Esophagus squamous epithelium (tissue), 5 donors: Measurements from ENCODE around the gene STK40. TPM values are rescaled to one million over a fixed set of nuclear protein-coding genes. Genes with fewer than 3 reads are reported as not detected.

ENCODE experiments used
- DNase-seq: peaks from one replicate; lab custom pipeline; 2025; lab: John Stamatoyannopoulos, UW
- H3K27ac ChIP-seq, 4 donors: fragments of 200-600 bp; sonication (generic); one replicate each; pipeline ENCODE4 v1.5.1; 2016 to 2019; ENCODE audit warnings: mild to moderate bottlenecking in 1 of 4
- H3K27me3 ChIP-seq, 4 donors: fragments of 200-600 bp; sonication (generic); 1 replicate in 3 of 4; 2 replicates in 1 of 4; pipeline versions ENCODE4 v1.5.1 to v1.6.0; 2017 to 2021; ENCODE audit warnings: antibody characterized with exemption in 1 of 4
- H3K36me3 ChIP-seq, 3 donors: fragments of 200-600 bp; sonication (generic); one replicate each; pipeline ENCODE4 v1.5.1; 2016 to 2019
- H3K4me1 ChIP-seq, 3 donors: fragments of 200-600 bp; sonication (generic); one replicate each; pipeline ENCODE4 v1.5.1; 2017 to 2019
- H3K4me3 ChIP-seq, 4 donors: fragments of 200-600 bp; sonication (generic); 1 replicate in 3 of 4; 2 replicates in 1 of 4; pipeline ENCODE4 v1.5.1; 2016 to 2019; ENCODE audit warnings: mild to moderate bottlenecking in 2 of 4, moderate library complexity in 1 of 4
- H3K9me3 ChIP-seq, 3 donors: fragments of 200-600 bp; sonication (generic); one replicate each; pipeline ENCODE4 v1.5.1; 2016 to 2019
- POLR2A ChIP-seq, 4 donors: fragments of 450-650 bp; IDR thresholded peaks; one replicate each; pipeline ENCODE4 v1.6.1; 2017; ENCODE audit warnings: antibody characterized with exemption in 4 of 4, mild to moderate bottlenecking in 4 of 4, moderate library complexity in 3 of 4
- WGBS, 2 donors: methylation state at CpG; one replicate each; pipeline ENCODE4 v1.1.5; 2018; 5-methylcytosine and 5-hydroxymethylcytosine counted together
- intact Hi-C: fragments of 100-400 bp; cut with DNase I; formaldehyde crosslinking; loops from one replicate; pipeline ENCODE4 v1.15.0; 2022
- total RNA-seq, 4 donors: library from RNA; depleted of rRNA; stranded (reverse); fragments of >200 nt; gene quantifications; one replicate each; pipeline ENCODE4 v1.1.0, GENCODE V29; 2016
- TF ChIP-seq, protein P1 (sequence below), 6 experiments: fragments of 450-650 bp in 4 of 6; fragments of 200-600 bp in 2 of 6; sonication (generic) in 2 of 6; IDR thresholded peaks; one replicate each; pipeline ENCODE4 v1.5.1; 2016 to 2019; ENCODE audit warnings: antibody characterized with exemption in 6 of 6, mild to moderate bottlenecking in 4 of 6, moderate library complexity in 4 of 6
- donor health status: DM: yes; HTN: yes; CAD: no.

The STK40 gene
- total RNA-seq, 4 donors from 2014 or later = 34.5 to 59.7 (median 42.3) TPM

DNA sequence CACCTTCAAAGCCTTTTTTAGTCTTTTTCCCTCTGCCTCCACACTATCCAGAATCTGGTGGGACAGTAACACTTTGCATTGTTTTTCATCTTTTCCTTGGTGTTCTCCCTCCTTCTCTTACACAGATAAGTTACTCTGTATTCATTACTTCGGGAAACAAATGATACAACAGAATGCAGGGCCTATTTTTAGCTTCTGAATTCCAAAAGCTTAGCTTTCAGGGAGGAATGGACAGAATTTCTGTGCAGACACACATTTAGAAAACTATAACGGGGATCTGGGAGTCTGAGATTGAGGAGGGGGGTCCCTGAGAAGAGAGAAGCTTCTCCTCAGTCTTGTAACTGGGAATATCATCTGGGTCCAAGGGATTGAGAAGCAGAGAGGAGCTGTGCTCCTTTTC is 3.5 kb upstream of the STK40 start:
- Histone ChIP-seq H3K27me3 (no peaks in the 10 kb centered on the region), H3K27ac (peak overlapping the region; percentile 19 to 100 (median 98)), H3K4me3 (no peak overlapping the region), H3K4me1 (peaks cover 18 to 55% (median 28%) of the 10 kb centered on the region in 3 donors), H3K36me3 (peaks cover 11 to 42% (median 14%) of the 10 kb centered on the region in 3 donors), H3K9me3 (no peaks in the 10 kb centered on the region)
- intact Hi-C loops = no loop called here
- no peak for DNase-seq
- TF ChIP-seq POLR2A (IDR thresholded peaks at IDR 0.05) = no peak
- TF ChIP-seq, protein P1, sequence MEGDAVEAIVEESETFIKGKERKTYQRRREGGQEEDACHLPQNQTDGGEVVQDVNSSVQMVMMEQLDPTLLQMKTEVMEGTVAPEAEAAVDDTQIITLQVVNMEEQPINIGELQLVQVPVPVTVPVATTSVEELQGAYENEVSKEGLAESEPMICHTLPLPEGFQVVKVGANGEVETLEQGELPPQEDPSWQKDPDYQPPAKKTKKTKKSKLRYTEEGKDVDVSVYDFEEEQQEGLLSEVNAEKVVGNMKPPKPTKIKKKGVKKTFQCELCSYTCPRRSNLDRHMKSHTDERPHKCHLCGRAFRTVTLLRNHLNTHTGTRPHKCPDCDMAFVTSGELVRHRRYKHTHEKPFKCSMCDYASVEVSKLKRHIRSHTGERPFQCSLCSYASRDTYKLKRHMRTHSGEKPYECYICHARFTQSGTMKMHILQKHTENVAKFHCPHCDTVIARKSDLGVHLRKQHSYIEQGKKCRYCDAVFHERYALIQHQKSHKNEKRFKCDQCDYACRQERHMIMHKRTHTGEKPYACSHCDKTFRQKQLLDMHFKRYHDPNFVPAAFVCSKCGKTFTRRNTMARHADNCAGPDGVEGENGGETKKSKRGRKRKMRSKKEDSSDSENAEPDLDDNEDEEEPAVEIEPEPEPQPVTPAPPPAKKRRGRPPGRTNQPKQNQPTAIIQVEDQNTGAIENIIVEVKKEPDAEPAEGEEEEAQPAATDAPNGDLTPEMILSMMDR (IDR thresholded peaks at IDR 0.05) = no peak
- WGBS, 2 donors = 71 to 86% methylated on average over 2 of the region's 2 CpGs

DNA sequence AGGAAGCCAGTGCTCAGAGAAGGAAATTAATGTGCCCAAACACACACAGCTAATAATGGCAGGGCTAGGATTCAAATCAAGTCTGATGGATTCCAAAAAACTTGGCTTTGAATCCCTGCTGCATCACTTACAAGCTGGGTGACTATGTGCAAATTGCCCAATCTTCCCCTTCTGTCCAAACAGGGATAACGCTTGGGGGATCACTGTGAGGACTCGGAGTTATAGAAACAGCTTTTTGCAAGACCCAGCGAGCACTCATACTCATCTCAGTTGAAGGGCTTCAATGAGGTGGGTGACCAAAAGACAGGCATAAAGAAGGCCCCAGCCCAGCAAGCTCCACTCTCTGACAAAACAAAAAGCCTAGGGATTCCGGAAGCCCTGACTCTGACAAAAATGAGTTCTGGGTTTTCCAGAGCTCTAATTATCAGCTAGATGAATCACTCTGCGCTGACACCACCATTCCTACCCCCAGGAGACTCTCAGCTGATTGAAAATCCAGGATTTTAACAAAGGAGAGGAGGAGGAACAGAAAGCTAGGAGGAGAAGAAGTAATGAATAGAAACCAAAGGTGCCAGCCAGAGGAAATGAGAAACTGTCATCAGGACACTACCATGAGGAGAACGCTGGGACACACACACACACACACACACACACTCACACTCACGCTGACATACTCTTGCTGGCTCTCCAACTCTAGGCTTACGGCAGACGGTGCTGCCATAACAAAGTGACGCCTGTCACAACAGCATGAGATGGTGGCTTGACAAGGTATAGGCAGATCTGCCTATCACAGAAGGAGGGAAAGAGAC is 1.6 kb upstream of the STK40 start:
- Histone ChIP-seq H3K36me3 (peaks cover 0 to 29% (median 0%) of the 10 kb centered on the region in 3 donors), H3K4me1 (peaks cover 27 to 73% (median 44%) of the 10 kb centered on the region in 3 donors), H3K27ac (peak overlapping the region; percentile 97 to 100 (median 98)), H3K27me3 (no peaks in the 10 kb centered on the region), H3K9me3 (no peaks in the 10 kb centered on the region), H3K4me3 (peak overlapping the region in 3 of 4 donors; percentile 71 to 94 (median 88))
- DNase-seq = no peak
- TF ChIP-seq, protein P1 (IDR thresholded peaks at IDR 0.05) = no peak
- TF ChIP-seq POLR2A (IDR thresholded peaks at IDR 0.05) = no peak
- intact Hi-C loops = no loop called here
- WGBS, 2 donors = 23% methylated on average over 10 of the region's 10 CpGs

DNA sequence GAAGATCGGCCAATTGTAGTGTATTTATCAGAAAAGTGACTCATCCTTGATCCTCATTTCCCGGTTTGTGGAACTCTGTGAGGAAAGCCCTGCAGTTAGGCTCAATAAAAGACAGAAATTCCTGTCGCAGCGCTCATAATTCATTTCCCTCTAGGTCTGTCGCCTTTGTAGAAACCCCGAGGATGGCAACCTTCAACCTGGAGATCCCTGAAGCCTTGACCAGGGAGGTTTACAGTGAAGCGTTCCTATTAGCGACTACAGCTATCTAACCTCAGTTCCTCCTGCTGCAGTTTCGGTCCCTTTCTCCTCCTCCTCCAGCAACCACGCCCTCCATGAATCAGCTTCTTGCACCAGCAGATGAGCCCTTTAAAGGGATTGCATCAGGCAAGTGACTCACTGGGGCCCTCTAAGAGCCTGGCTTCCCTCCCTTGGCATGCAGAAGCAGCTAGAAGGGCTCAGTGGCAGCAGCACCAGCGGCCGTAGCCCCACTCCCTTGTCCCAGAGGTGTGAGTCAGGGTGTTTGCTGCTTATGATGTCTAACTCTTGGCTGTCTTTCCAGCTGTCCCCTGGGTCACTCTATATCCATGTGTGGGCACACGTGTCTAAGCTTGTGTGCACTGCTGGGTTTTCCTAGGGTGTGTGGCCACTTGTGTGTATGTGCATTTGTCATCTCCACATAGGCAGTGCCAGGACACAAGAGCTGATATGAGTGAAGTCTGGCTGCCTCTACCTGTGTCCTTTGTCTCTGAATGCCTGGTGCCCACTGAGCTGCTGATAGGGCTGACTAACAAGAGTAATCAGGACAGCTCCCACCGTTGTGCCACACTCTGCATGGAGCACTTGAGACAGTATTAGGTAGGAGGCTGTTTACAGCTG is 779 bp upstream of the STK40 start:
- H3K4me3 ChIP-seq = peak overlapping the region; percentile 71 to 94 (median 86)
- no peaks in the 10 kb centered on the region for H3K9me3 ChIP-seq
- intact Hi-C loops = no loop called here
- 0% methylated on average over 13 of the region's 14 CpGs for WGBS, 2 donors
- peak in 3 of 4 donors; percentile 82 to 88 (median 84) for TF ChIP-seq POLR2A (IDR thresholded peaks at IDR 0.05)
- TF ChIP-seq, protein P1 (IDR thresholded peaks at IDR 0.05) = no peak
- H3K36me3 ChIP-seq = peaks cover 0 to 29% (median 0%) of the 10 kb centered on the region in 3 donors
- peaks cover 27 to 81% (median 44%) of the 10 kb centered on the region in 3 donors for H3K4me1 ChIP-seq
- no peaks in the 10 kb centered on the region for H3K27me3 ChIP-seq
- peak overlapping the region; percentile 97 to 100 (median 98) for H3K27ac ChIP-seq
- DNase-seq = peak; percentile 77

DNA sequence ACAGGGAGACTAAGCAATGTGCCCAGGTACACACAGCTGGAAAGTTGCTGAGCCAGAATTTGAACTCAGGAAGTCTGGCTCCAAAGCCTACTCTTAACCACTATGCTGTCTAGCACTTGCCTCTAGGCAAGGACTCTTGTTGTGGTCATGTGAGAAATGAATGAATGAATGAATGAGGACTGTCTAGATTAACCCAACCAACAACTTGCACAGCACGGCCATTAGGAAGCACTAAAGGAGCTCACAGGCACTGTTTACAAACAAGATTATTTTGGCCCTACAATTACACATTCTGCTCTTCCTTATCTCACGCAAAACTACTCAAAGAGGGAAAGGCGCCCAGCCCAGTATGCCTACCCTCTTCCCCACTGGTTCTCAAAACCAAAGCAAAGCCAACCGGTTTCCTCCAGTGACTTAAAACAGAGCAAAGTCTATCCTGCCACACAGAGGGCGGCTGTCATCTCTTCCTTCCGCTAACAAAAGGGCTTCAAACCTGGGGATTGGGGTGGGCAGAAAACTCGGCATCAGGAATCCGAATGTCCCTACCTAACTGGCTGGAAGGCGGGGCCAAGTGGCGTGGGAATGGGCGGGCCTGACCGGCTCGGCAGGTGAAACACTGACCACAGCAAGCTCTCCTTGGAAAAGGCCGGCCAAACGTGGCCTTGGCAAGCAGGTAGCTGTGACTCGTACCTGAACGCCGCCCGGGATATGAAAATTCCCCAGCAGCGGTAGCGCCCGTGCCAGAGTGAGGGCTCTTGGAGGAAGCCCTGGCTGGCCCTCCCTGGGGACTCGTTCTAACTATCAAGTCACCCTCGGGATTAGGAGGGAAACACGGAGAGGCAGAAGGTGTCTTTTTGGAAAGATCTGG is 948 bp downstream of the STK40 start:
- Histone ChIP-seq H3K27me3 (no peaks in the 10 kb centered on the region), H3K36me3 (peaks cover 0 to 17% (median 0%) of the 10 kb centered on the region in 3 donors), H3K27ac (peak overlapping the region; percentile 97 to 100 (median 98)), H3K9me3 (no peaks in the 10 kb centered on the region), H3K4me1 (peaks cover 27 to 83% (median 44%) of the 10 kb centered on the region in 3 donors), H3K4me3 (peak overlapping the region; percentile 71 to 94 (median 86))
- WGBS, 2 donors = 0 to 3% methylated on average over 10 to 20 of the region's 25 CpGs
- TF ChIP-seq, protein P1 (IDR thresholded peaks at IDR 0.05) = no peak
- TF ChIP-seq POLR2A (IDR thresholded peaks at IDR 0.05) = peak in 1 of 4 donors; percentile 24
- intact Hi-C loops = no loop called here
- DNase-seq = no peak
